Neutrophil (primary cell): ENCODE results near the gene SUPT3H.

Experiments used
- H3K27ac ChIP-seq: fragments of 200-600 bp; sonication (generic); 2 replicates; pipeline ENCODE4 v1.5.1; 2016; ENCODE audit warnings: mild to moderate bottlenecking, moderate library complexity
- H3K27me3 ChIP-seq: fragments of 200-600 bp; sonication (generic); 2 replicates; pipeline ENCODE4 v1.6.0; 2016; ENCODE audit warnings: mild to moderate bottlenecking
- H3K36me3 ChIP-seq: fragments of 200-600 bp; sonication (generic); 2 replicates; pipeline ENCODE4 v1.5.1; 2017
- H3K4me1 ChIP-seq, 2 experiments: fragments of 200-600 bp in 1 of 2; sonication (generic) in 1 of 2; 1 replicate in 1 of 2; 2 replicates in 1 of 2; pipeline versions ENCODE4 v1.5.1 to v1.6.1; 2013 to 2016; ENCODE audit warnings: low read depth in 1 of 2, low read length in 1 of 2, mild to moderate bottlenecking in 1 of 2, moderate library complexity in 1 of 2; ENCODE audit not compliant: control insufficient read depth in 1 of 2, insufficient read depth in 1 of 2
- H3K4me3 ChIP-seq, 2 experiments: fragments of 200-600 bp in 1 of 2; sonication (generic) in 1 of 2; 1 replicate in 1 of 2; 2 replicates in 1 of 2; pipeline ENCODE4 v1.5.1; 2013 to 2016; ENCODE audit warnings: low read depth in 1 of 2, low read length in 1 of 2, mild to moderate bottlenecking in 1 of 2, moderate library complexity in 1 of 2
- H3K9me3 ChIP-seq: fragments of 200-600 bp; sonication (generic); 2 replicates; pipeline ENCODE4 v1.5.1; 2016
- TF ChIP-seq, protein P1 (sequence below): fragments of 200-600 bp; sonication (generic); IDR thresholded peaks from 2 replicates; pipeline ENCODE4 v1.5.1; 2016; ENCODE audit warnings: antibody characterized with exemption

SUPT3H gene

GRCh38 chr6:45364466-45364865 is 13.3 kb downstream of the SUPT3H start:
- Histone ChIP-seq H3K27ac (no peak overlapping the region), H3K27me3 (no peaks in the 10 kb centered on the region), H3K4me3 (no peak overlapping the region), H3K4me1 (peaks cover 9 to 19% of the 10 kb centered on the region in 2 experiments), H3K9me3 (no peaks in the 10 kb centered on the region), H3K36me3 (no peaks in the 10 kb centered on the region)
- TF ChIP-seq, protein P1, sequence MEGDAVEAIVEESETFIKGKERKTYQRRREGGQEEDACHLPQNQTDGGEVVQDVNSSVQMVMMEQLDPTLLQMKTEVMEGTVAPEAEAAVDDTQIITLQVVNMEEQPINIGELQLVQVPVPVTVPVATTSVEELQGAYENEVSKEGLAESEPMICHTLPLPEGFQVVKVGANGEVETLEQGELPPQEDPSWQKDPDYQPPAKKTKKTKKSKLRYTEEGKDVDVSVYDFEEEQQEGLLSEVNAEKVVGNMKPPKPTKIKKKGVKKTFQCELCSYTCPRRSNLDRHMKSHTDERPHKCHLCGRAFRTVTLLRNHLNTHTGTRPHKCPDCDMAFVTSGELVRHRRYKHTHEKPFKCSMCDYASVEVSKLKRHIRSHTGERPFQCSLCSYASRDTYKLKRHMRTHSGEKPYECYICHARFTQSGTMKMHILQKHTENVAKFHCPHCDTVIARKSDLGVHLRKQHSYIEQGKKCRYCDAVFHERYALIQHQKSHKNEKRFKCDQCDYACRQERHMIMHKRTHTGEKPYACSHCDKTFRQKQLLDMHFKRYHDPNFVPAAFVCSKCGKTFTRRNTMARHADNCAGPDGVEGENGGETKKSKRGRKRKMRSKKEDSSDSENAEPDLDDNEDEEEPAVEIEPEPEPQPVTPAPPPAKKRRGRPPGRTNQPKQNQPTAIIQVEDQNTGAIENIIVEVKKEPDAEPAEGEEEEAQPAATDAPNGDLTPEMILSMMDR, result no peak

- Histone ChIP-seq H3K36me3 (no peaks in the 10 kb centered on the region), H3K27me3 (no peaks in the 10 kb centered on the region), H3K27ac (no peak overlapping the region), H3K9me3 (no peaks in the 10 kb centered on the region), H3K4me1 (no peaks in the 10 kb centered on the region), H3K4me3 (no peak overlapping the region)
- TF ChIP-seq, protein P1, result no peak
Observed at GRCh38 chr6:45353654-45354053, 24.1 kb downstream of the SUPT3H start.

- TF ChIP-seq, protein P1, result no peak
- Histone ChIP-seq H3K27ac (no peak overlapping the region), H3K27me3 (no peaks in the 10 kb centered on the region), H3K4me1 (no peaks in the 10 kb centered on the region), H3K9me3 (no peaks in the 10 kb centered on the region), H3K4me3 (no peak overlapping the region), H3K36me3 (no peaks in the 10 kb centered on the region)
Observed at GRCh38 chr6:45351667-45352066, 26.1 kb downstream of the SUPT3H start.

- TF ChIP-seq, protein P1, result no peak
- Histone ChIP-seq H3K4me1 (no peaks in the 10 kb centered on the region), H3K4me3 (no peak overlapping the region), H3K27me3 (no peaks in the 10 kb centered on the region), H3K36me3 (no peaks in the 10 kb centered on the region), H3K27ac (no peak overlapping the region), H3K9me3 (no peaks in the 10 kb centered on the region)
Observed at GRCh38 chr6:45351076-45351475, 26.7 kb downstream of the SUPT3H start.

GRCh38 chr6:45350186-45350710 is 27.5 kb downstream of the SUPT3H start:
- no peaks in the 10 kb centered on the region for H3K9me3 ChIP-seq
- H3K27me3 ChIP-seq, result no peaks in the 10 kb centered on the region
- no peaks in the 10 kb centered on the region for H3K4me1 ChIP-seq
- H3K4me3 ChIP-seq, result no peak overlapping the region
- no peak overlapping the region for H3K27ac ChIP-seq
- no peaks in the 10 kb centered on the region for H3K36me3 ChIP-seq
- TF ChIP-seq, protein P1, result no peak

- Histone ChIP-seq H3K4me1 (no peaks in the 10 kb centered on the region), H3K4me3 (no peak overlapping the region), H3K27me3 (no peaks in the 10 kb centered on the region), H3K9me3 (no peaks in the 10 kb centered on the region), H3K27ac (no peak overlapping the region), H3K36me3 (no peaks in the 10 kb centered on the region)
- TF ChIP-seq, protein P1, result no peak
Observed at GRCh38 chr6:45344900-45345299, 32.8 kb downstream of the SUPT3H start.
